Neural cell (in vitro differentiated cells): ENCODE measurements around the gene MSI2.

ENCODE experiments used
- CTCF ChIP-seq: fragments of 450-650 bp; IDR thresholded peaks from 2 replicates; pipeline ENCODE4 v1.5.1; 2014; ENCODE audit warnings: antibody characterized with exemption, mild to moderate bottlenecking, moderate library complexity; ENCODE audit not compliant: poor library complexity, severe bottlenecking
- EZH2 ChIP-seq: fragments of 200-600, 300-800 bp; shearing (Covaris generic), sonication (generic); IDR thresholded peaks from 2 replicates; pipeline ENCODE4 v1.6.1; 2014; ENCODE audit warnings: antibody characterized with exemption, low read length, borderline replicate concordance, mild to moderate bottlenecking; ENCODE audit not compliant: insufficient read depth, poor library complexity, severe bottlenecking
- MXI1 ChIP-seq: fragments of 450-650 bp; conservative IDR thresholded peaks from 2 replicates; pipeline ENCODE4 v1.6.1; 2014; ENCODE audit warnings: antibody characterized with exemption, mild to moderate bottlenecking; ENCODE audit not compliant: poor library complexity, severe bottlenecking
- POLR2AphosphoS5 ChIP-seq: IDR thresholded peaks from 2 replicates; pipeline ENCODE4 v1.6.1; 2012
- REST ChIP-seq: IDR thresholded peaks from 2 replicates; pipeline ENCODE4 v1.6.1; 2012; ENCODE audit warnings: borderline replicate concordance
- TAF1 ChIP-seq: IDR thresholded peaks from 2 replicates; pipeline ENCODE4 v1.6.1; 2012; ENCODE audit warnings: low read depth

GRCh38 chr17:57504208-57504607 is 247.9 kb downstream of the MSI2 start:
- TF ChIP-seq POLR2AphosphoS5 (no peak), MXI1 (no peak), CTCF (no peak), REST (no peak), EZH2 (no peak), TAF1 (no peak)
